CD1c-positive myeloid dendritic cell (primary cell): ENCODE measurements around the gene GNG14.
A peak's percentile ranks its signal among the peaks of the same experiment; 100 is the strongest.
"Not testable (repeated sequence)": the region's sequence is repeated elsewhere in the genome, so short reads cannot be mapped to it uniquely, and the experiment has no call there.

Experiments
- DNase-seq: peaks from one replicate; pipeline ENCODE4 v3.0.0-alpha.2; 2016; ENCODE audit errors: extremely low spot score

GNG14 gene

GRCh38 chr19:12696366-12697335 lies 8.9 kb downstream of the GNG14 start, which contains the start of gene FBXW9:
Gene FBXW9 (minus strand): TSS chr19:12696631. CDS start chr19:12696581, 50 bp downstream.
- peak; percentile 99 for DNase-seq

- not testable (repeated sequence) for DNase-seq
Observed at GRCh38 chr19:12697425-12697824, 9.6 kb downstream of the GNG14 start.

GRCh38 chr19:12698138-12698537 lies 10.3 kb downstream of the GNG14 start:
- DNase-seq, result no peak

GRCh38 chr19:12701596-12702282 lies 13.9 kb downstream of the GNG14 start:
- no peak for DNase-seq

GRCh38 chr19:12703046-12703445 lies 15.2 kb downstream of the GNG14 start:
- no peak for DNase-seq

- DNase-seq, result no peak
Observed at GRCh38 chr19:12705169-12705568, 17.4 kb downstream of the GNG14 start.

- DNase-seq, result no peak
Observed at GRCh38 chr19:12705654-12706331, 18.0 kb downstream of the GNG14 start.

GRCh38 chr19:12706332-12706718 lies 18.5 kb downstream of the GNG14 start:
- no peak for DNase-seq

- no peak for DNase-seq
Observed at GRCh38 chr19:12708641-12709040, 20.8 kb downstream of the GNG14 start.

GRCh38 chr19:12711187-12711586 lies 23.4 kb downstream of the GNG14 start:
- DNase-seq, result no peak

GRCh38 chr19:12712077-12712476 lies 24.3 kb downstream of the GNG14 start:
- not testable (repeated sequence) for DNase-seq

GRCh38 chr19:12713304-12713703 lies 25.5 kb downstream of the GNG14 start:
- DNase-seq, result not testable (repeated sequence)

GRCh38 chr19:12715102-12715501 lies 27.3 kb downstream of the GNG14 start:
- DNase-seq, result no peak

GRCh38 chr19:12715929-12716328 lies 28.1 kb downstream of the GNG14 start:
- no peak for DNase-seq

- no peak for DNase-seq
Observed at GRCh38 chr19:12720296-12720695, 32.5 kb downstream of the GNG14 start.

GRCh38 chr19:12720851-12721655 lies 33.3 kb downstream of the GNG14 start:
- no peak for DNase-seq

GRCh38 chr19:12721656-12722565 lies 34.1 kb downstream of the GNG14 start:
- DNase-seq, result peak; percentile 27

- peak; percentile 99 for DNase-seq
Observed at GRCh38 chr19:12722566-12723380, 35.0 kb downstream of the GNG14 start.

GRCh38 chr19:12723381-12723640 lies 35.5 kb downstream of the GNG14 start:
- DNase-seq, result peak; percentile 7
